K562 (cell line): Measurements from ENCODE around the gene NUP160. TPM values are rescaled to one million over a fixed set of nuclear protein-coding genes. Genes with fewer than 3 reads are reported as not detected.

Experiments
- BACH1 ChIP-seq: fragments of 200-800 bp; sonication (Bioruptor generic); IDR thresholded peaks from 2 replicates; pipeline ENCODE4 v1.6.1; 2016; ENCODE audit warnings: missing genetic modification characterization, missing compliant biosample characterization
- CBFB ChIP-seq: sonication (generic); formaldehyde crosslinking; IDR thresholded peaks from 2 replicates; pipeline ENCODE4 v1.4.0; 2020; ENCODE audit warnings: mild to moderate bottlenecking, missing genetic modification reagents
- CBX1 ChIP-seq: sonication (generic); IDR thresholded peaks from 2 replicates; pipeline ENCODE4 v1.6.1; 2016; ENCODE audit warnings: antibody characterized with exemption, low read depth, mild to moderate bottlenecking
- CBX3 ChIP-seq, 2 experiments: IDR thresholded peaks; 1 replicate in 1 of 2; 2 replicates in 1 of 2; pipeline ENCODE4 v1.6.1; 2012; ENCODE audit warnings: inconsistent platforms in 2 of 2, low read length in 2 of 2, borderline replicate concordance in 1 of 2, control low read depth in 1 of 2
- DNMT1 ChIP-seq: fragments of 450-650 bp; IDR thresholded peaks from 2 replicates; pipeline ENCODE4 v1.6.1; 2016; ENCODE audit warnings: antibody characterized with exemption, mild to moderate bottlenecking
- E2F3 ChIP-seq: fragments of 250-450 bp; sonication (Bioruptor Pico); IDR thresholded peaks from 2 replicates; pipeline ENCODE4 v1.4.0; 2020; ENCODE audit warnings: mild to moderate bottlenecking
- FOXJ2 ChIP-seq: fragments of 200-800 bp; sonication (Bioruptor generic); IDR thresholded peaks from 2 replicates; pipeline ENCODE4 v1.6.1; 2016; ENCODE audit warnings: missing genetic modification characterization, missing compliant biosample characterization
- HOXB6 ChIP-seq: fragments of 250-450 bp; sonication (Bioruptor Pico); IDR thresholded peaks from 2 replicates; pipeline ENCODE4 v1.5.1; 2022; ENCODE audit warnings: mild to moderate bottlenecking, borderline replicate concordance
- NELFE ChIP-seq: IDR thresholded peaks from 2 replicates; pipeline ENCODE4 v1.6.1; 2011; ENCODE audit warnings: mild to moderate bottlenecking; ENCODE audit not compliant: insufficient read depth, insufficient read length
- PHF20 ChIP-seq: fragments of 450-650 bp; IDR thresholded peaks from 2 replicates; pipeline ENCODE4 v1.6.1; 2018; ENCODE audit not compliant: partially characterized antibody
- POU5F1 ChIP-seq: fragments of 150-350 bp; IDR thresholded peaks from 2 replicates; pipeline ENCODE4 v1.6.1; 2014; ENCODE audit warnings: borderline replicate concordance, low read length, low read depth, mild to moderate bottlenecking; ENCODE audit not compliant: partially characterized antibody
- TCF7 ChIP-seq: sonication (generic); IDR thresholded peaks from 2 replicates; pipeline ENCODE4 v1.6.1; 2016; ENCODE audit warnings: antibody characterized with exemption, borderline replicate concordance
- TCFL5 ChIP-seq: fragments of 250-450 bp; sonication (Bioruptor Pico); conservative IDR thresholded peaks from 2 replicates; pipeline ENCODE4 v1.6.1; 2021; ENCODE audit warnings: mild to moderate bottlenecking, moderate library complexity, matching md5 sums
- THRAP3 ChIP-seq: fragments of 450-650 bp; IDR thresholded peaks from 2 replicates; pipeline ENCODE4 v1.6.1; 2016; ENCODE audit warnings: mild to moderate bottlenecking, inconsistent platforms, borderline replicate concordance
- U2AF1 ChIP-seq: fragments of 200-400 bp; formaldehyde crosslinking; optimal IDR thresholded peaks from 2 replicates; pipeline ENCODE3; 2017; ENCODE audit warnings: mild to moderate bottlenecking, low read depth, low read length, moderate library complexity
- ZNF143 ChIP-seq: sonication (generic); formaldehyde crosslinking; IDR thresholded peaks from 2 replicates; pipeline ENCODE4 v1.9.0; 2022; ENCODE audit warnings: mild to moderate bottlenecking, missing genetic modification reagents
- ZNF239 ChIP-seq: fragments of 250-450 bp; sonication (Bioruptor Pico); IDR thresholded peaks from 2 replicates; pipeline ENCODE4 v1.4.0; 2020; ENCODE audit warnings: mild to moderate bottlenecking
- ZNF57 ChIP-seq: fragments of 450-650 bp; formaldehyde crosslinking; IDR thresholded peaks from 2 replicates; pipeline ENCODE4 v1.4.0; 2020; ENCODE audit warnings: mild to moderate bottlenecking, moderate library complexity
- ZNF780A ChIP-seq: fragments of 250-450 bp; sonication (Bioruptor Pico); IDR thresholded peaks from 2 replicates; pipeline ENCODE4 v1.5.0; 2021; ENCODE audit warnings: mild to moderate bottlenecking
- polyA plus RNA-seq, 8 experiments: library from polyadenylated mRNA; depleted of rRNA in 4 of 8; stranded (reverse) in 5 of 8; unstranded in 3 of 8; fragments of >200 nt; fragmentation: Nextera tagmentation in 2 of 8; fragmentation: Illumina TruSeq in 1 of 8; extraction: Ambion mirVana in 2 of 8; extraction: Trizol in 1 of 8; gene quantifications; 2 replicates each; pipeline versions ENCODE4 v1.2.1 to v1.2.3, GENCODE V29; 2011 to 2014; ENCODE audit warnings: inconsistent platforms in 1 of 8, missing spikeins in 1 of 8
- total RNA-seq, 7 experiments: library from RNA; depleted of rRNA in 6 of 7; stranded (reverse); fragments of >200 nt in 6 of 7; fragmentation: Illumina TruSeq in 2 of 7; extraction: Trizol in 2 of 7; gene quantifications; 2 replicates each; pipeline versions ENCODE4 v1.2.1 to v1.2.3, GENCODE V29; 2011 to 2021; ENCODE audit warnings: low replicate concordance in 1 of 7
- TF ChIP-seq, protein P1 (sequence below): fragments of 250-450 bp; sonication (Bioruptor Pico); IDR thresholded peaks from 2 replicates; pipeline ENCODE4 v1.4.0; 2020; ENCODE audit warnings: mild to moderate bottlenecking
- TF ChIP-seq, protein P2 (sequence below), 2 experiments: IDR thresholded peaks; 2 replicates each; pipeline ENCODE4 v1.6.1; 2011; ENCODE audit warnings: borderline replicate concordance in 1 of 2, control low read depth in 1 of 2, low read depth in 1 of 2, low read length in 1 of 2, mild to moderate bottlenecking in 1 of 2, mixed read lengths in 1 of 2, moderate library complexity in 1 of 2; ENCODE audit not compliant: insufficient read depth in 1 of 2, insufficient read length in 1 of 2, poor library complexity in 1 of 2, severe bottlenecking in 1 of 2; ENCODE audit errors: extremely low read depth in 1 of 2
- TF ChIP-seq, protein P3 (sequence below): fragments of 200-800 bp; sonication (Bioruptor generic); IDR thresholded peaks from 2 replicates; pipeline ENCODE4 v1.6.1; 2017; ENCODE audit warnings: missing genetic modification characterization, missing compliant biosample characterization
- TF ChIP-seq, protein P4 (sequence below): fragments of 450-650 bp; IDR thresholded peaks from one replicate; pipeline ENCODE4 v1.6.1; 2018; ENCODE audit warnings: mild to moderate bottlenecking, moderate library complexity; ENCODE audit not compliant: partially characterized antibody
- TF ChIP-seq, protein P5 (sequence below): sonication (generic); formaldehyde crosslinking; IDR thresholded peaks from 2 replicates; pipeline ENCODE4 v1.9.0; 2022; ENCODE audit warnings: mild to moderate bottlenecking, missing genetic modification reagents

The NUP160 gene
- total and polyA plus RNA-seq, 9 of the 15 experiments (the other 6 are each of a cell fraction or from before 2014, with no cell fraction given): 41.5 to 112 (median 65.0) TPM

DNA sequence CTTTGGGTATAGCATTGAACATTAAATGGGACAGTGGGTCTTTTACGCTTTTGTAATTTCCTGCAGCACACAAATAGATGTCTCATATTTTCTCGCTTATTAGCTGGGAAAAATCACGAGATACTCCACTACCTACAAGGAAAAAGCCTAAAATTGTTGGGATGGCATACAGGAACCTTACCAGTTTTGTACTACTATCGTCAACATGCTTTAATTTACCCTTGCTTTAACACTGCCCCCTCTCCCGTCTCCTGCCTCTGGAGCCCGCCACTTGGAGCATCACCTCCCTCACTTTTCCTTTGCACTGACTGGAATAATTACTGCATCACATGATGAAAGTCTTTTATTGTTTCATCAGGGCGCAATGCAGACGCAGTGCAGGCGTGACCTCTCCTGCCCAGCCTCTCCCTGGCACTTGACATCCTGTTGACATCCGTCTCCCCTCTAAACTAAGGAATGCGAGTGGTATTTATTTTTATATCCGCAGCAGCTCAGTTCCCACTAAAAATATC lies 80.0 kb downstream of the NUP160 start (continued):
- TF ChIP-seq NELFE: no peak
- peak; percentile 61; the same call in 1 of the 2 replicates for TF ChIP-seq FOXJ2 (tag)
- TF ChIP-seq, protein P1, sequence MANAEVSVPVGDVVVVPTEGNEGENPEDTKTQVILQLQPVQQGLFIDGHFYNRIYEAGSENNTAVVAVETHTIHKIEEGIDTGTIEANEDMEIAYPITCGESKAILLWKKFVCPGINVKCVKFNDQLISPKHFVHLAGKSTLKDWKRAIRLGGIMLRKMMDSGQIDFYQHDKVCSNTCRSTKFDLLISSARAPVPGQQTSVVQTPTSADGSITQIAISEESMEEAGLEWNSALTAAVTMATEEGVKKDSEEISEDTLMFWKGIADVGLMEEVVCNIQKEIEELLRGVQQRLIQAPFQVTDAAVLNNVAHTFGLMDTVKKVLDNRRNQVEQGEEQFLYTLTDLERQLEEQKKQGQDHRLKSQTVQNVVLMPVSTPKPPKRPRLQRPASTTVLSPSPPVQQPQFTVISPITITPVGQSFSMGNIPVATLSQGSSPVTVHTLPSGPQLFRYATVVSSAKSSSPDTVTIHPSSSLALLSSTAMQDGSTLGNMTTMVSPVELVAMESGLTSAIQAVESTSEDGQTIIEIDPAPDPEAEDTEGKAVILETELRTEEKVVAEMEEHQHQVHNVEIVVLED (CRISPR knock-in tag): no peak
- TF ChIP-seq E2F3: no peak
- no peak for TF ChIP-seq ZNF239 (CRISPR knock-in tag)
- no peak for TF ChIP-seq CBX3 (IDR thresholded peaks at IDR 0.05; ENCODE audit: borderline replicate concordance in 1 of 2, low read length in 2 of 2)
- TF ChIP-seq POU5F1: no peak
- no peak for TF ChIP-seq ZNF57 (CRISPR knock-in tag)
- TF ChIP-seq, protein P2, sequence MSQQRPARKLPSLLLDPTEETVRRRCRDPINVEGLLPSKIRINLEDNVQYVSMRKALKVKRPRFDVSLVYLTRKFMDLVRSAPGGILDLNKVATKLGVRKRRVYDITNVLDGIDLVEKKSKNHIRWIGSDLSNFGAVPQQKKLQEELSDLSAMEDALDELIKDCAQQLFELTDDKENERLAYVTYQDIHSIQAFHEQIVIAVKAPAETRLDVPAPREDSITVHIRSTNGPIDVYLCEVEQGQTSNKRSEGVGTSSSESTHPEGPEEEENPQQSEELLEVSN (IDR thresholded peaks at IDR 0.05; ENCODE audit: borderline replicate concordance in 1 of 2, extremely low read depth in 1 of 2, insufficient read depth in 1 of 2, insufficient read length in 1 of 2, low read depth in 1 of 2, low read length in 1 of 2, poor library complexity in 1 of 2, severe bottlenecking in 1 of 2): no peak
- no peak for TF ChIP-seq ZNF780A (CRISPR knock-in tag)
- no peak for TF ChIP-seq THRAP3
- TF ChIP-seq, protein P3, sequence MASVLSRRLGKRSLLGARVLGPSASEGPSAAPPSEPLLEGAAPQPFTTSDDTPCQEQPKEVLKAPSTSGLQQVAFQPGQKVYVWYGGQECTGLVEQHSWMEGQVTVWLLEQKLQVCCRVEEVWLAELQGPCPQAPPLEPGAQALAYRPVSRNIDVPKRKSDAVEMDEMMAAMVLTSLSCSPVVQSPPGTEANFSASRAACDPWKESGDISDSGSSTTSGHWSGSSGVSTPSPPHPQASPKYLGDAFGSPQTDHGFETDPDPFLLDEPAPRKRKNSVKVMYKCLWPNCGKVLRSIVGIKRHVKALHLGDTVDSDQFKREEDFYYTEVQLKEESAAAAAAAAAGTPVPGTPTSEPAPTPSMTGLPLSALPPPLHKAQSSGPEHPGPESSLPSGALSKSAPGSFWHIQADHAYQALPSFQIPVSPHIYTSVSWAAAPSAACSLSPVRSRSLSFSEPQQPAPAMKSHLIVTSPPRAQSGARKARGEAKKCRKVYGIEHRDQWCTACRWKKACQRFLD (CRISPR knock-in tag): no peak
- no peak for TF ChIP-seq CBX1
- TF ChIP-seq, protein P4, sequence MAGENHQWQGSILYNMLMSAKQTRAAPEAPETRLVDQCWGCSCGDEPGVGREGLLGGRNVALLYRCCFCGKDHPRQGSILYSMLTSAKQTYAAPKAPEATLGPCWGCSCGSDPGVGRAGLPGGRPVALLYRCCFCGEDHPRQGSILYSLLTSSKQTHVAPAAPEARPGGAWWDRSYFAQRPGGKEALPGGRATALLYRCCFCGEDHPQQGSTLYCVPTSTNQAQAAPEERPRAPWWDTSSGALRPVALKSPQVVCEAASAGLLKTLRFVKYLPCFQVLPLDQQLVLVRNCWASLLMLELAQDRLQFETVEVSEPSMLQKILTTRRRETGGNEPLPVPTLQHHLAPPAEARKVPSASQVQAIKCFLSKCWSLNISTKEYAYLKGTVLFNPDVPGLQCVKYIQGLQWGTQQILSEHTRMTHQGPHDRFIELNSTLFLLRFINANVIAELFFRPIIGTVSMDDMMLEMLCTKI: no peak
- no peak for TF ChIP-seq ZNF143
- no peak for TF ChIP-seq CBFB (CRISPR knock-in tag)
- no peak for TF ChIP-seq TCFL5 (CRISPR knock-in tag)
- no peak for TF ChIP-seq DNMT1
- no peak for TF ChIP-seq PHF20
- peak; percentile 10; the same call in 1 of the 2 replicates for TF ChIP-seq BACH1 (tag)
- TF ChIP-seq HOXB6: no peak
- TF ChIP-seq TCF7: no peak
- no peak for TF ChIP-seq U2AF1
- TF ChIP-seq, protein P5, sequence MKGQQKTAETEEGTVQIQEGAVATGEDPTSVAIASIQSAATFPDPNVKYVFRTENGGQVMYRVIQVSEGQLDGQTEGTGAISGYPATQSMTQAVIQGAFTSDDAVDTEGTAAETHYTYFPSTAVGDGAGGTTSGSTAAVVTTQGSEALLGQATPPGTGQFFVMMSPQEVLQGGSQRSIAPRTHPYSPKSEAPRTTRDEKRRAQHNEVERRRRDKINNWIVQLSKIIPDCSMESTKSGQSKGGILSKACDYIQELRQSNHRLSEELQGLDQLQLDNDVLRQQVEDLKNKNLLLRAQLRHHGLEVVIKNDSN (CRISPR knock-in tag): peak; percentile 57
